Tongue (tissue), 2 donors: ENCODE results near the gene LMAN2. TPM values are rescaled to one million over a fixed set of nuclear protein-coding genes. Genes with fewer than 3 reads are reported as not detected.

ENCODE experiments used
- DNase-seq: peaks from one replicate; pipeline ENCODE4 v3.0.0-alpha.2; 2015
- total RNA-seq: library from RNA; depleted of rRNA; stranded (reverse); fragments of >200 nt; gene quantifications from one replicate; pipeline ENCODE4 v1.2.3, GENCODE V29; 2014

Gene LMAN2, protein sequence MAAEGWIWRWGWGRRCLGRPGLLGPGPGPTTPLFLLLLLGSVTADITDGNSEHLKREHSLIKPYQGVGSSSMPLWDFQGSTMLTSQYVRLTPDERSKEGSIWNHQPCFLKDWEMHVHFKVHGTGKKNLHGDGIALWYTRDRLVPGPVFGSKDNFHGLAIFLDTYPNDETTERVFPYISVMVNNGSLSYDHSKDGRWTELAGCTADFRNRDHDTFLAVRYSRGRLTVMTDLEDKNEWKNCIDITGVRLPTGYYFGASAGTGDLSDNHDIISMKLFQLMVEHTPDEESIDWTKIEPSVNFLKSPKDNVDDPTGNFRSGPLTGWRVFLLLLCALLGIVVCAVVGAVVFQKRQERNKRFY
- 159 TPM for total RNA-seq

DNA sequence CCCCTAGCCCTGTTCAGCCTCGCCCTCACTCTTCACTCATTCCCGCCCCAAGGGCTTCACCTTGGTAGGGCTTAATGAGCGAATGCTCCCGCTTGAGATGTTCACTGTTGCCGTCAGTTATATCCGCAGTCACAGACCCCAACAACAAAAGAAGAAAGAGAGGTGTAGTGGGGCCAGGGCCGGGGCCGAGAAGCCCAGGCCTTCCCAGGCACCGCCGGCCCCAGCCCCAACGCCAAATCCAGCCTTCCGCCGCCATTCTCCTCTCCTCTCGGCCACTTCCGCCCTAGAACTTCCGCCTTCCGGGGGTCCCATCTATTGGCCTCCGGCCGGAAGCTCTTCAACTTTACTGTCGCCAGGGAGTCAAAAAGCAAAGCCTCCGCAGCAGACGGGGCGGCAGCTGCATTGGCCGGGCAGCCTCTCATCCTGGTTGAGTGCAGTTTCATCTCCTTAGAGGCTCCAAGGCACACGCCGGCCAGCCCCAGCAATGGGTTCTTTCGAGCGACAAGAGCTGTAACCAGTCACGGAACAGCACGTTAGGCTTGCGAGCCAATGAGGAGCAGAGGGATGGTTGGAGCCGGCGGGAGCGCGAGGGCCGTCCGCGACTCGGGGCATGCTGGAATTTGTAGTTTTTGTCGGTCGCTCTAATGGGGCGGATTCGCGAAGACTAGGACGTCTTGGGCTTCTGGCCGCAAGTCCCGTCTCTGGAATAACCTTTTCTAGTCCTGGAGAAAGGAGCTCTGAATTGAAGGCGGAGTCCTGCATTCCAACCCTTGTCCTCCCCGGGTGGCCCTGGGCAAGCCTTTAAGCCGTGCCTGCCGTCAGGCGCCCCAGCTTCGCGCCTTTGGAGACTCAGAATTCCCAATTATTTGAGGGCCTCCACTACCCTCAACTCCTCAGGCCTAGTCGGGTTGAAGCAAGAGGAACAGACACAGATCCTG, at the start of gene LMAN2:
TSS of gene LMAN2 (minus strand) at position 277 of the 938 bp plus-strand sequence. CDS start at position 256, 21 bp downstream.
- DNase-seq, result peak; percentile 98

DNA sequence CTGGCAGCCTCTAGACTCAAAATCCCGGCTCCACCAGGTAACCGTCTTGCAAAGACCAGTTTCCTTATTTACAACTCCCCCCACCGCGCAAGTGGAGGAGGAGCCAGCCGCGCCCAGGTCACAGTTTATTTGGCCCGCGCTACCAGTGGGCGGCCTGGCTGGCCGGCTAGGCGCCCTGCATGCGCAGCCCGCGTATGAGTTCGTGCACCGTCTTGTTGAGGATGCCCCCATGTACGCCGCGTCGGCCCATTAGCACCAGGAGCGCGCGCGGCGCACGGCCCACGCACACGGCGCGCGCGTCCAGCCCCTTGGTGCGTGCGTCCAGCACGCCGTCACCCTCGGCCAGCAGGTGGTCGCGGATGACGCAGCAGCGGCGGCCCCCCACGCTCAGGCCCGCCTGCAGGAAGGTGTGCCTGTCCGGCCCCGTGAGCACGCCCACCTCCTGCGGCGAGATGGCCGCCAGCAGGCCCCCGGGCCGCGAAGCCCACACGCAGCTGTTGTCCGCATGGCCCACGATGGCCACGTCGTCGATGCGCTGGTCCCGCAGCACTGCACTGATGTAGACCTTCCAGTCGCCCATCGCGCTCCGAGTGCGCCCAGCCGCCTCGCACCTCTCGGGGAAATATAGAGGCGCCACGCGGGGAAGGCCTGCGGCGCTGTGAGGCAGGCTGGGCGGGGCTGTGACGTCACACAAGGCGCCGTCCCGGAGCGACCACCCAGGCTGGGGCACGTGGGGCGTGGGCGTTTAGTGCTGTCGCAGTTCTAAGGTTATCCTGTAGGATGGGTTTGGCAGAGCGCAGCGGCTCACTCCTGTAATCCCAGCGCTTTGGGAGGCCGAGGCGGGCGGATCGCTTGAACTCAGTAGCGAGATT, 48.8 kb upstream of the LMAN2 start, which contains the start of gene PFN3:
TSS of gene PFN3 (minus strand) at position 665 of the 872 bp plus-strand sequence. CDS start at position 580, 85 bp downstream.
- DNase-seq, result peak; percentile 68

DNA sequence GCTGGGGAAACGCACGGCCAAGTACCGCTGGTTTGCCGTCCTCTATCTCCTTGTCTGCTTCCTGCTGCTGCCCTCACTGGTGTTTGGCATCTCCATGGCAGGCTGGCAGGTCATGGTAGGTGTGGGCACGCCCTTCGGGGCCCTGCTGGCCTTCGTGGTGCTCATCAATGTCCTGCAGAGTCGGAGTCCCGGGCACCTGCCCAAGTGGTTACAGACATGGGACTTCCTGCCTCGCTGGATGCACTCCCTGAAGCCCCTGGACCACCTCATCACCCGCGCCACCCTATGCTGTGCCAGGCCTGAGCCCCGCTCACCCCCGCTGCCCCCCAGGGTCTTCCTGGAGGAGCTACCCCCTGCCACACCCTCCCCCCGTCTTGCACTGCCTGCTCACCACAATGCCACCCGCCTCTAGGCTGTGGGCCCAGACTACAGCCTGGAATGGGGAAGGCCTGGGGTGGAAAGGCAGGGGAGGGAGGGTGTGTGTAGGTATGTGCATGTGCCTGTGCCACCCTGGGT, 46.5 kb upstream of the LMAN2 start:
- DNase-seq, result no peak

DNA sequence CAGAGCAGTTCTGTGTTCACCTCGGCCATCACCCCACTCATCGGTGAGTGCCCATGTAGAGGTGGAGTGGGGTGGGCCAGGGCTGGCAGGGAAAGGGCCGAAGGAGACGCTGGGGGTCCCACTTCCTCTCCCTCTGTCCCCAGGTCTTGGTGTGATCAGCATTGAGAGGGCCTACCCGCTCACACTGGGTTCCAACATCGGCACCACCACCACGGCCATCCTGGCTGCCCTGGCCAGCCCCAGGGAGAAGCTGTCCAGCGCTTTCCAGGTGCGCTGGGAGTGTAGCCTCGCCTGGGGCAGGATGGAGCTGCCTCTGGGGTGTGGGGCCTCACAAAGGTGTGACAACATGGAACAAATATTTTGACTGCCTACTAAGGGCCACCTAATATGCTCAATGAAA, 45.3 kb upstream of the LMAN2 start:
- no peak for DNase-seq

DNA sequence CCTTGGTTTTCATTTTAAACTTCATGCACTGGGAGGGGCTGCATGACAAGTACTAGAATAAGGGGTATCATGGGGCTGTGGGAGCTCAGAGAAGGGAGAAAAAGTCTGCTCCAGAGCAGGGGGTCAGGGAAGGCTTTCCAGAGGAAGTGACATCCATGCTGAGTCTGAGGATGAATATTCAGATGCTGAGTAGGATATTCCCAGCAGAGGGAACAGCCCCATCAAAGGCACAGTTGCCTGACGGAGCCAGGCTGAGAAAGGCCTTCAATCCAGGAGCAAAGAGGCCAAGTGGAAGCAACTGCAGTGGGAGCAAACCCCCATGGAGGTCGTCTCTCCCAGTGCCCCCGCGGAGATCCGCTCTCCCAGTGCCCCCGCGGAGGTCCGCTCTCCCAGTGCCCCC, 44.6 kb upstream of the LMAN2 start:
- DNase-seq, result no peak

DNA sequence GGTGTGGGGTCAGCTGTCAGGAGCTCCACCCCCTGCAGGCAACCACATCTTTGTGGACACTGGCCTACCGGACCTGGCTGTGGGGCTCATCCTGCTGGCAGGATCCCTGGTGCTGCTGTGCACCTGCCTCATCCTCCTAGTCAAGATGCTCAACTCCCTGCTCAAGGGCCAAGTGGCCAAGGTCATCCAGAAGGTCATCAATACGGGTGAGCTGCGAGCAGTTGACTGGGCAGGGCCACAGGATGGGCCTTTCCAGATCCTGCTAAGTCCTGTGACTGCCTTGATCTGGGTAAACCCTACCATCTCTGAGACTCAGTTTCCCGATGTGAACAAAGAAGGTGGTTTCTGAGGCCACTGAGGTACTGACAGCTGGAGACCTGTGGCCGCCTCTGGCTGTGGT, 42.5 kb upstream of the LMAN2 start:
- DNase-seq, result no peak

DNA sequence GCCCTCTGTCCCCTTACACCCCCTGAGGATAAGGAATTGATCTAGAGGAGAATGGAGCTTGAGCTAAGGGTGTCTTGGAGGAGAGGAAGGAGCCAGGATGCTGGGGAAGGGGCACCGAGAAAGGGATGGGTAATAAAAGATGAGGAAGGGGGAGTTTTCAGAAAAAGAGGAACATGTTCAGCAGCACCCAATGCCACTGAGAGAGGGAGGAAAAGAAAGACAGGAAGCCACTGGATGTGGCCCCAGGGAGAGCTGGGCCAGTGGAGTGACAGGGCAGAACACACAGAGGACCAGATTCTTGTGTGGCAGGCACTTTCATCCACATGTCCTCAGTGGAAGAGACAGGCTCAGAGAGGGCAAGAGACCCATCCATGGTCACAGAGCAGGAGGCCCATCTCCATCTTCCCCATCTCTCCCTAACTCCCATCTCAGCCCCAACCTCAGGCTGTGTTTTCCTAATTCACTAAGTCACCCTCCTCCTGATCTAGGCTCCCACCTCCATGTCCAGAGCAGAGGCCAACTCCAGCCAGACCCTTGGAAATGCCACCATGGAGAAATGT, 41.8 kb upstream of the LMAN2 start:
- DNase-seq, result no peak

DNA sequence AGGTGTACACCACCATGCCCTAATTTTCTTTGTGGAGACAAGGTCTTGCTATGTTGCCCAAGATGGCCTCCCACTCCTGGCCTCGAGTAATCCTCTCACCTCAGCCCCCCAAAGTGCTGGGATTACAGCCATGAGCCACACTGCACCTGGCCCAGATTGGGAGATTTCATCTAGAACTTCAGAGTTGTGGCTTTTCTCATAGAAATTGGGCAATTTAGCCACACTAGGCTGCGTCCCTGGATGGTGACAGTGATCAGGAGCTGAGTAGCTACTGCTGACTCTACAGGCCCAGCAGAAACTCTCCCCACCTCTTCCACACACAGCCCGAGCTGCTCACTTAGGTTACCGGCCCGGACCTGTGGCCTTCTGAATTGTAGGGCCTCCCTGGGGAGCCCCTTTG, 41.3 kb upstream of the LMAN2 start:
- DNase-seq, result no peak

DNA sequence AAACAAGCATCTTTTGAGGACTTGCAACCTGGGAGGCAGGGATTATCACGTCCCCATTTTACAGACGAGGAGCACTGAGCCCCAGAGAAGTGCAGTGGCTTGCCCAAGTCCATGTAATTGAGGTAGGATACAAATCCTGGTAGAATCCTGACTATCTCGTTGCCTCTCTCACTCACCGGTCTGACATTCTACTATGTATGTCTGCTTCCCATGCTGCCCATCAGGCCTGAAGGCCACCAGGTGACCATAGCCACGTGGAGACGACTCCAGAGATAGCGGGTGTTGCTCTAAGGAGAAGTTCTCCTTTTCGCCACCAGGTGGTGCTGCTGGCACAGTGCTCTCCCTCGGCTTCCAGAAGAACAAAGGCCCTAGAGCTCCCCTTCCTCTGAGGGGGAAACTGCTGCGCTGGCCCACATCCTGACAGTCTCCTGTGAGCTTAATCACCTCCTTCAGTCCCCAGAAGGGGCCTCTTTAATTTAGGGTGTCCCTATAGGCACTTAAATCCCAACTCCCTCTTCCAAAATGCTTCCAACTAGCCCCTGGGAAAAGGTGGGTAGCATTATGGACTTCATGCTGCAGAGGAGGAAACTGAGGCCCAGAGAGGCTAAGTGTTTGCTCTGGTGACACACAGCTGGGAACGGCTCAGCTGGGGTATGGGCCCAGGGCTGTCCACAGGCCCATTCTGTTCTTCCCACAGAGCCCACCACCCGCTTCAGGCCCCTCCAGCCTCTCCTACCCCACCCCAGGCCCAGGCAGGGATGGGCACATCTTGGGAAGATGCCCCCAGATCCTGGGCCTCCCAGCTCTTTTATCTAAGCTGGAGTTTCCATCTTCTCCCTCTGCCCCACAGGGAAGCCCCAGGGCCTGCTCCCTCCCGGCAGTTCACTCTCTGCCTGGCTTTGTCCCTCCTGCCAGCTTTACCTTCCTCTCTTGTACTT, 39.2 kb upstream of the LMAN2 start:
- peak; percentile 94 for DNase-seq

DNA sequence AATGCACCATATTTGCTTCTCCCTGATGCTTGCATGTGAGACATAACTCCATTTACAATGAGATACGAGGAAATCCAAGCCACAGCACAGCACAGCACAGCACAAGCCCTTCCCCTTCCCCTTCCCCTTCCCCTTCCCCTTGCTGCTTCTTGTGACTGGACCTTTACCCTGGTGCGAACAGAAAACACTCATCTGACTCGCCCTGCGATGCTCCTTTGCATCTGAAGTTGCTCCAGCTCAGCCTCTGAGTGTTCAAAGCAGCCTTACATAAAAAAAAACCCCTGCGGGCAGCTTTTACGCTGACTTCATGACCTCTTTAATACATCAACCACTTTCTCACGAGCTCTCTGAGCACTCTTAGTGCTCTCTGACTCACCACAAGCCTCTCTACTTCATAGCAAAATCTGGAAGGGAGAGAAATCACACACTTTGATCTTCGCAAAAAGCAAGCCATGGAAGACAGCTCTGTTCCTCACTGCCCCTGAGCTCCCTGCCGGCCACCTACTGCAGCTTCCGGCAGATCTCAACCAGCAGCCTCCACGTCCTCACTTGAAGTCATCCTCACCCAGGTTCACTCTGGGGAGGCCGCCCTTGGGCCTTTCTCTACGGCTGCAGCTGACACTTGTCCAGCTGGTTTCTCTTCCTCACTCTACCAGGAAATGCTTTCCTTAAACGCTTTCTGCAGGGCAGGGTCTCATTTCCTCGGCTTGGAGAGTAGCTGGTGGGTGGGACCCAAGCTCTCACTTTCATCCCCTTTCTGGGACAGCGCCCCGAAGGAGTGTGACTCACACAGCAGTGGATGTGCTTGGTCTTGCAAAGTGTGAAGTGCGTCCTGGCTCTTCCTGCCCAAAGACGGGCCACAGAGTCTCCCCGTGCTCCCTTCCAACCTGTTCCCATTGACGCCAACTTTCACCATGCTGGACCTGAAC, 38.0 kb upstream of the LMAN2 start:
- DNase-seq, result peak; percentile 66

DNA sequence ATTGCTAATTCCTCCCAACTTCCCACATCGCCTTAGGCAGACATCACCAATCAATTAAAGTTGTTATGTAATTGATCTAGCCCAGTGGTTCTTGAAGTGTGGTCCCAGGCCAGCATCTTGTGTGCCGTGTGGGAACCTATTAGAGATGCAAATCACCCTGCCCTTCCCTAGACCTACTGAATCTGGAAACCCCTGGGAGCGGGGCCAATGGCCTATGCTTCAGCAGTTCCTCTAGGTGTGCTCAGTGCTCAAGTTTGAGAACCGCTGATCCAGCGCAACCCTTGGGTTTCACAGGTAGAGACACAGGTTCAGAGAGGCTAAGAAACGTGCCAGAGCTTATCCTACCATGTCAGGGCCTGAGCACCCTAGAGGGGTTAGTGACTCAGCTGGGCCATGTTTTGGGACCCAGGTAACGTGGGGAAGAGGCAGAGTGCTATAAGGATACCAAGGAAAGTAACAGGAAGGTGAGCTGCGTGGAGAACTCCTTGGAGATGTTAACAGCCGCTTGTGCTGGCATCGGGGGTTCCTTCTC, 37.1 kb upstream of the LMAN2 start:
- no peak for DNase-seq

DNA sequence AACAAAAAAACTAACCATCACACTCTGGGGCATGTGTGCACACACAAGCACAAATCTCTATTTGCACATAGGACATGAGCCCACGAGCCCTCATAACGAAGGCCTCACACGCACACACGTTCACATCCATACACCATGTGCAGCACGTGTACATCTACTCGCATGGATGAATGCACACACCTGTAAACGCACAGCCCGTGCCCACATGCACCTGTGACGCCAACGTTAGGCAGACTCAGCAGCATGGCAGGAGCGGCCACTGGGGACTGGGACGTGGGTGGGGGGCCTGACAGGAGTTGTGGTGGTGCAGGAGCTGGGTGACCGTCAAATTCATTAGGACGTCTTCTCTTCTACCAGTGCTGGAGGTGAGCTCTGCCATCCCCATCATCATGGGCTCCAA, 35.9 kb upstream of the LMAN2 start:
- no peak for DNase-seq

DNA sequence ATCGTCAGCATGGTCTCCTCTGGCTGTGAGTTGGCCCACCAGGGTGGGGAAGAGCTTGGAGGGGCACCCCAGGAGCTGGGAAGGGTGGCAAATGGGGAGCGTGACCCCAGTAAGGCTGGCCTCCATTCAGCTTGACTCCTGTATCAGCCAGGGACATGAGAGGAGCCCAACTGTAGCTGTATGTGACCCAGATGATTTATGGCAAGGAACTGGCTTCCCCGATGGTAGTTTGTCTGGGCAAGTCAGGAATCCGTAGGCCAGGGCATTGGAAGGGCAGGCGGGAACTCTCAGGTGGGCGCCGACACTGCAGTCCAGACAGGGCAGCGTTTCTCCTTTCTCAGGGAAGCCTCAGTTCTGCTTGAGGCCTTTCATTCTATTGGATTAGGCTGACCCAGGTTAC, 35.1 kb upstream of the LMAN2 start:
- DNase-seq, result no peak

DNA sequence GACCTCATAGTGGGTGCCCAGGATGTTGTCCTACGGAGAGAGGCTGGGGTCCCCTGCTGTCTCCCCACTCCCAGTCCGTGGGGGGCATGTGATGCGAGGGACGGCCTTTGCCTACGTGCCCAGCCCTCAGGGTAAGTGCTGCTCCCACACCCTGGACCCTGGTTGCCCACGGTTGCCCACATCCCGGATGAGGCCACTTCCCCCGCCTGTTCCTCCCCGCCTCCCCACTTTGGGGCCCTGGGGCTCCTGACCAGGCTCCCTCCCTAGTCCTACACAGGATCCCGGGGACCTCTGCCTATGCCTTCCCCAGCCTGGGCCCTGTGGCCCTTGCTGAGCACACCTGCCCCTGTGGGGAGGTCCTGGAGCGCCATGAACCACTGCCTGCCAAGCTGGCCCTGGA, 34.3 kb upstream of the LMAN2 start:
- DNase-seq, result no peak

DNA sequence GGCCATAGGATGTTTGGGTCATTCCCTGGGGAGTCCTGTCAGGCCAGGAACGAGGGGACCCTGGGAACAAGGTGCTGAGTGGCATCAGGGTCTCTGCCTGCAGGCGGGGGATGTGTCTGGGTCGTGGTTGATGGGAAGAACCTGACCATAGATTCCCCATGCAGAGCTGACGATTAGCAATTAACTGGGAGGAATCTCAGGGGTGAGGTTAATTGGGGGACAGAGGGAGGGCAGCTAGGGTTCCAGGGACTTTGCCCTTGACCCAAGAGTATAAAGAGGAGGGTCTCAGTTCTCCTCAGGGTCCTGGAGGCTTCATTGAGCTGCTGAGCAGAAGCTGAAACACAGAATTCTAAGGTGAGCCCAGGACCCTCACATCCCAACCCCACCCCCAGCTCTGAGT, 32.7 kb upstream of the LMAN2 start, which contains the start of gene SLC34A1:
TSS of gene SLC34A1 (plus strand) at position 301 of the 400 bp plus-strand sequence. CDS start 1,308 bp downstream, outside the sequence.
- no peak for DNase-seq

DNA sequence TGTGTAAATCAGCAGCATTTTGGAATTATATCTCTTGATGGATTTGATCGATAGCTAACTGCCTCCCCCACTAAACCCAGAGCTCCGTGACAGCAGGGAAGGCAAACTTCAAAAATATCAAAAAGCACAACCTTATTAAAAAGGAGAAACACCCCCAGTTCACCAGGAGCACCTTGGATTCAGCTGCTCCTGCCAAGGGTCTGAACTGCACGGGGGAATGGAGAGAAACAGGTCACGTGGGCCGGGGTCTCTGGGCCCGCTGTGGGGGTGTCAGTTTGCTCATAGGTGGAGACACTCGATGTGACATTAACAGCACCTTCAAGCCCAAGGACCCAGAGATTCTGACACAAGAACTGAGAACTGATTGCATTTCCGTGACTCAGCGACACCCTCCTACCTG, 31.7 kb upstream of the LMAN2 start:
- DNase-seq, result no peak

DNA sequence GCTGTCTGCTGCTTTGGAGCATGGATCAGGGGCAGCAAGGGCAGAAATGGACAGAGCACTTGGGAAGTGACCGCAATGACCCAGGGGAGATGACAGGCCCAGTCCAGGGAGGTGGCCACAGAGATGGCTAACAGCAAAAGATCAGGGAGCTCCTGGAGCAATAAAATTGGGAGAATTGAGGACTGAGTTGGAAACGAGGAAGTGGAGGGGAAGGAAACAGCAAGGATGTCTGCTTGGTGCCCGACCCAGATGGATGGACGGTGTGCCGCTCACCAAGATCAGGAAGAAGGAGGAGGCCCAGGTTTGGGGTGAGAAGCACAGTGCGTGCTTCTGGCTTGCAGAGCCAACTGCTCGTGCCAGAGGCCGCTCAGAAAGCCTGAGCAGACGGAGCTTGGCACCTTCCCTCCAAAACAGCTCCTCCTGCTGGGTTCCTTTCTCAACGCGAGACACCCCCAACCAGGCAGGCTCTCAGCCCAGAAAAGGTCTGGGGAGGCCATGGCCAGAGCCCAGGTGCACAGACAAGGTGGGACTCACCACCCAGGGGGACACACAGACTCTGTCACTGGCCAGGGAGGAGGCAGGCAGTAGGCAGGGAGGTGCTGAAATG, 31.1 kb upstream of the LMAN2 start:
- DNase-seq, result peak; percentile 62

DNA sequence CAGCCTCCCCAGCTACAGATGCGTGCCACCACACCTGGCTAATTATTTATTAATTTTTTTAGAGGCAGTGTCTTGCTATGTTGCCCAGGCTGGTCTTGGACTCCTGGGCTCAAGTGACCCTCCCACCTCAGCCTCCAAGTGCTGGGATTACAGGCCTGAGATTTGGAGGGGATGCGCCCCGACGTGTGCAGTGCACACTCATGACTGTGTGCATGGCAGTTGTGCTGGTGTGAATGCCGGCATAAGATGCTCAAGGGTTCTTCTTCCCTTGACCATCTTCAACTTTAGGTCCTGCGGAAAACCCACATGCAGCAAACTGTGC, 29.3 kb upstream of the LMAN2 start:
- no peak for DNase-seq
